CD4-positive, alpha-beta T cell (primary cell): ENCODE measurements around the gene SKAP2. TPM values are rescaled to one million over a fixed set of nuclear protein-coding genes. Genes with fewer than 3 reads are reported as not detected.

Experiments
- ATAC-seq: fragments of 200-7000 bp; cut with Tn5 transposase; one replicate; pipeline ENCODE4 v1.10.0; 2022; ENCODE audit warnings: mild to moderate bottlenecking; ENCODE audit not compliant: poor library complexity
- CTCF ChIA-PET: fragments of 350-600 bp; sonication (Branson Sonifier 250); formaldehyde crosslinking; loops from one replicate; lab custom pipeline; 2021; ENCODE audit warnings: antibody characterized with exemption, inconsistent platforms; lab: Charles Lee
- POLR2A ChIA-PET: fragments of 350-600 bp; sonication (Branson Sonifier 250); formaldehyde crosslinking; loops from one replicate; lab custom pipeline; 2021; ENCODE audit warnings: antibody characterized with exemption, inconsistent platforms; lab: Charles Lee
- DNase-seq, 14 experiments: peaks; one replicate each; pipeline ENCODE4 v3.0.0-alpha.2; 2013 to 2020; ENCODE audit warnings: mixed read lengths in 2 of 14
- H3K27ac ChIP-seq, 2 donors: one replicate each; pipeline versions ENCODE4 v1.5.1 to v1.7.0; 2013; ENCODE audit warnings: low read length in 2 of 2, low read depth in 1 of 2, mild to moderate bottlenecking in 1 of 2
- H3K27me3 ChIP-seq, 2 experiments: 1 replicate in 1 of 2; 2 replicates in 1 of 2; pipeline versions ENCODE4 v1.6.1 to v1.7.0; 2013; ENCODE audit warnings: low read length in 2 of 2, control low read depth in 1 of 2, mild to moderate bottlenecking in 1 of 2, moderate library complexity in 1 of 2; ENCODE audit not compliant: insufficient read depth in 2 of 2, control insufficient read depth in 1 of 2
- H3K36me3 ChIP-seq: one replicate; pipeline ENCODE4 v1.6.1; 2013; ENCODE audit warnings: low read length, control low read depth; ENCODE audit not compliant: insufficient read depth
- H3K4me1 ChIP-seq: one replicate; pipeline ENCODE4 v1.6.1; 2013; ENCODE audit warnings: low read length, control low read depth; ENCODE audit not compliant: insufficient read depth
- H3K4me3 ChIP-seq: one replicate; pipeline ENCODE4 v1.5.1; 2013; ENCODE audit warnings: mild to moderate bottlenecking, low read length, moderate library complexity
- H3K9me3 ChIP-seq, 2 experiments: 1 replicate in 1 of 2; 2 replicates in 1 of 2; pipeline versions ENCODE4 v1.6.1 to v1.7.0; 2013; ENCODE audit warnings: low read length in 2 of 2, mild to moderate bottlenecking in 2 of 2, control low read depth in 1 of 2, moderate library complexity in 1 of 2; ENCODE audit not compliant: control insufficient read depth in 1 of 2, insufficient read depth in 1 of 2
- H3K27ac Mint-ChIP-seq: one replicate; pipeline ENCODE4 v1.8.0; 2020; ENCODE audit warnings: mixed read lengths
- H3K27me3 Mint-ChIP-seq: one replicate; pipeline ENCODE4 v1.8.0; 2021; ENCODE audit warnings: mixed read lengths
- H3K36me3 Mint-ChIP-seq: one replicate; pipeline ENCODE4 v1.8.0; 2021; ENCODE audit warnings: low read depth, mixed read lengths
- H3K4me1 Mint-ChIP-seq: one replicate; pipeline ENCODE4 v1.8.0; 2021; ENCODE audit warnings: low read depth, mixed read lengths
- H3K4me3 Mint-ChIP-seq: one replicate; pipeline ENCODE4 v1.8.0; 2020; ENCODE audit warnings: mild to moderate bottlenecking, mixed read lengths
- H3K9me3 Mint-ChIP-seq: one replicate; pipeline ENCODE4 v1.8.0; 2020; ENCODE audit warnings: mixed read lengths
- CTCF ChIP-seq: fragments of 200-600 bp; IDR thresholded peaks from one replicate; pipeline ENCODE4 v1.8.0; 2022; ENCODE audit warnings: antibody characterized with exemption, mild to moderate bottlenecking
- intact Hi-C, 2 experiments: fragments of 100-400 bp; cut with DNase I in 1 of 2; cut with micrococcal nuclease in 1 of 2; formaldehyde crosslinking; loops; one replicate each; pipeline versions ENCODE4 v1.15.1 to v1.9.0; 2023 to 2025; cut with DNase I, micrococcal nuclease
- total RNA-seq, 174 experiments: library from RNA in 2 of 174; stranded (reverse) in 2 of 174; gene quantifications; one replicate each; pipeline ENCODE4 v1.2.3 and lab custom pipeline; 2021 to 2026

SKAP2 gene
- total RNA-seq, 2 experiments from 2014 or later = 0.91 to 1.2 TPM

- intact Hi-C loops = no loop called here
- ATAC-seq (no peak), DNase-seq (no peak)
- no peaks in the 10 kb centered on the region for H3K4me1 ChIP-seq
- H3K27ac Mint-ChIP-seq = no peak overlapping the region
- no peaks in the 10 kb centered on the region for H3K9me3 ChIP-seq
- peaks cover 0 to 4% of the 10 kb centered on the region in 2 experiments for H3K27me3 ChIP-seq
- no peaks in the 10 kb centered on the region for H3K36me3 ChIP-seq
- ChIA-PET POLR2A (no interaction called here), CTCF (interaction anchor here (0.9 kb wide), 1 partner anchor 9 kb away, joined by 3 read pairs; no protein-coding TSS in a partner anchor)
- H3K4me1 Mint-ChIP-seq = no peaks in the 10 kb centered on the region
- H3K27ac ChIP-seq = no peak overlapping the region
- H3K4me3 ChIP-seq = no peak overlapping the region
- H3K27me3 Mint-ChIP-seq = peaks cover 60% of the 10 kb centered on the region
- H3K36me3 Mint-ChIP-seq = no peaks in the 10 kb centered on the region
- no peak for TF ChIP-seq CTCF
- no peaks in the 10 kb centered on the region for H3K9me3 Mint-ChIP-seq
- no peak overlapping the region for H3K4me3 Mint-ChIP-seq
These were observed 208.6 kb downstream of the SKAP2 start for GRCh38 chr7:26655781-26656180.

- CTCF ChIA-PET = no interaction called here
- no peak overlapping the region for H3K4me3 ChIP-seq
- H3K27ac ChIP-seq = no peak overlapping the region
- DNase-seq (no peak), ATAC-seq (no peak)
- no peaks in the 10 kb centered on the region for H3K36me3 ChIP-seq
- H3K4me1 ChIP-seq = no peaks in the 10 kb centered on the region
- no peaks in the 10 kb centered on the region for H3K36me3 Mint-ChIP-seq
- H3K4me3 Mint-ChIP-seq = no peak overlapping the region
- no peaks in the 10 kb centered on the region for H3K9me3 ChIP-seq
- POLR2A ChIA-PET = no interaction called here
- peaks cover 59% of the 10 kb centered on the region for H3K27me3 Mint-ChIP-seq
- H3K9me3 Mint-ChIP-seq = no peaks in the 10 kb centered on the region
- no peak for TF ChIP-seq CTCF
- intact Hi-C loops = no loop called here
- peaks cover 0 to 4% of the 10 kb centered on the region in 2 experiments for H3K27me3 ChIP-seq
- H3K27ac Mint-ChIP-seq = no peak overlapping the region
- H3K4me1 Mint-ChIP-seq = no peaks in the 10 kb centered on the region
These were observed 210.7 kb downstream of the SKAP2 start for GRCh38 chr7:26653430-26654399.

GRCh38 chr7:26652401-26653100 is 211.8 kb downstream of the SKAP2 start:
- H3K36me3 Mint-ChIP-seq = no peaks in the 10 kb centered on the region
- Histone ChIP-seq H3K27ac (no peak overlapping the region), H3K9me3 (no peaks in the 10 kb centered on the region), H3K4me3 (no peak overlapping the region), H3K4me1 (no peaks in the 10 kb centered on the region), H3K36me3 (no peaks in the 10 kb centered on the region), H3K27me3 (peaks cover 0 to 4% of the 10 kb centered on the region in 2 experiments)
- H3K9me3 Mint-ChIP-seq = no peaks in the 10 kb centered on the region
- ATAC-seq = no peak
- CTCF ChIA-PET = no interaction called here
- H3K4me3 Mint-ChIP-seq = no peak overlapping the region
- intact Hi-C loops = no loop called here
- no peak overlapping the region for H3K27ac Mint-ChIP-seq
- peaks cover 47% of the 10 kb centered on the region for H3K27me3 Mint-ChIP-seq
- POLR2A ChIA-PET = no interaction called here
- no peak for TF ChIP-seq CTCF
- no peaks in the 10 kb centered on the region for H3K4me1 Mint-ChIP-seq
- no peak for DNase-seq
